Measurements from ENCODE around the gene RPL37A.

The RPL37A gene

GRCh38 chr2:216490061-216490460 lies 8.6 kb upstream of the RPL37A start:
- DNase-seq, result peak; percentile 30 to 47

GRCh38 chr2:216491793-216492596 lies 6.6 kb upstream of the RPL37A start:
- DNase-seq, result peak; percentile 31 to 35

DNA sequence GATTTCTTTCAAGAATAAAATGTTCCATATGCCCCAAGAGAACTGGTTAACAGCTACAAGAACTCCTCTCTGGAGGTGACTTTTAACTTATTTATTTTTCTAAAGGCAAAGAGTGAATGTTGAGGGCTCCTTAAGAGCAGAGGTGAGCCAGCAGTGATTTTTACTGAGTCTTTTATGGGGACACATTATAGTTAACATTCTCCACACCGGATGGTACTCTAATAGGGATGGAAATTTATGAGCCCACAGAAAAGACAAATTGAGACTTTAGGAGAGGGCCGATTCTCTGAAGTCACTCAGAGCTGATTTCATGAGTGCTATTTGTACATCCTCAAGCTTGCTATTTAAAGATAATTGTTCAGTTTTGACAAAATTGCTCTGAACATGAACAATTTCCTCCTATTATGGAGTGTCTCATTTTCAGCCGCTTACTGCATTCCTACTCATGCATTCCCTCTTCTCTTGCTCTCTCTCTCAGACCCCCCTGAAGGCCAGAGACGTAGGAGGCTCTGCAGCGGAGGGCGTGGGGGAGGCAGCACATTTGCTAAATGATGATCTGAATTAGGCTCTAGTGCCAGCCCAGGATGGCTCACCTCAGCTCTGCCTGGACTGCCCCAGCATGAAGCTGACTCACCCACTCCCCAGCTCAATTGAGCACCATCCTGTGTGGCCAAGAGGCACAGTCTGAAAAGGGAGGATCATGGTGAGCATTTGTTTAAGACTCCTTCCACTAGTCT lies 5.9 kb upstream of the RPL37A start:
- no peak for DNase-seq

DNA sequence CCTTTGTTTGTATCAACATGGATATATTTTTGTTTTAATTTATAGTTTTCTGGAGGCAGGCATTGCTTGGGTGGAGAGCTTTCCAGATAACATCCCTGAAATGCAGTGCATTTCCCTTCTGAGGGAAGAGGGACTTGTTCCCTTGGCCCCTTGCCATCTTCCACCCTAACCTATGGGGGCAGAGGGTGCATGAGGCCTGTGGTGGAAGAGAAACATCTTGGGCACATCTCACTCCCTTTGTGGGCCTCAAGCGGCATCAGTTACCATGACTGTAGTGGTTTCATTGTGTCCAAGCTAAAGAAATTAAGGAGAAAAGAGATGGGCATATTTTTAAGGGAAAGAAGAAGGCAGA lies 5.3 kb upstream of the RPL37A start:
- no peak for DNase-seq

- DNase-seq, result peak in 1 of 2 donors; percentile 33
Observed at GRCh38 chr2:216495656-216496055, 3.0 kb upstream of the RPL37A start.

DNA sequence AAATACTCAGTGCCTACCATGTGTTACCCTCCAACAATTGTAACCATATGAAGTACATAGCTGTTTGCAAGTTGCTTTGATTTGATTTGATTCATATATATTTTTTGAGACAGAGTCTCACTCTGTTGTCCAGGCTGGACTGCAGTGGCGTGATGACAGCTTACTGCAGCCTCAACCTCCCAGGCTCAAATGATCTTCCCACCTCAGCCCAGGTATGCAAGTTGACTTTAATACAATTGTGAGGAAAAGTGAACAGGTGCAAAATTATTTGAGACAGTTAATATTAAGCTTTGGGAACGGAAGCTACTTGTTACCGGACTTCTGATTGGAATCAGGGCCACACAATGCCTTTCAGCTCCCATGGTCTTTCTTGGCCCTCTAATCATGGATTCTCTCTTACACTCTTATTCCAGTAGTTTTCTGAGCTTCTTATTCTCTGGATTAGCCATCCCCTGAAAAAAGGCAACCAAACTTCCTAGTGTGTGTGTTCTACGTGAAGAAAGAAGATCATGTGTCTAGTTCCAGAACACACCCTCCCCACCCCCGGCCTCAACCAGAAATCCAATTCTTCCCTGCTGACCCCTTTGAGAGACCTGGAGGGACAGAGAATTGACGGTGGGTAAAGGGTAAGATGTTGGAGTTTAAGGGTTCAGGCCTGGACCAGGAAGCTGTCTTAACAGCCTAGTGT lies 1.1 kb upstream of the RPL37A start:
- DNase-seq, result no peak

- DNase-seq, result no peak
Observed at GRCh38 chr2:216498070-216498378, 620 bp upstream of the RPL37A start.

GRCh38 chr2:216499641-216500218 lies 1.1 kb downstream of the RPL37A start:
- no peak for DNase-seq

DNA sequence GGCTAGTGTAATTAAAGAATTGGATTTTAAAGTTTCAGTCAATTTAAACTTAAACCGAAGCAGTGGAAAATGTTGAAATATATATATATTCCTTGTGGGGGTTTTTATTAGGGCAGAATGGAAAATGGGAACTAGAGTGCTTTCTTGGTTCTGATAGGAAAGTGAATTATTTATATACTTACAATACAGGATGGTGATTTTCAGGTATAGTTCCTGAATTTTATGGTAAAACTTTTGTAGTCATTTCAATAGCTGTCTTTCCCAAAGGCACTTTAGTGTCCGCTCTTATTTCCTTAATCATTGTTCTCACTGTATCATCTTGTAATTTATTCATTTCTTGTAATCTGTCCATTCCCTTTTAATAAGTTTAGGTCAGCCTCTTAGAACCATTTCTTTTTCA lies 1.9 kb downstream of the RPL37A start:
- no peak for DNase-seq

DNA sequence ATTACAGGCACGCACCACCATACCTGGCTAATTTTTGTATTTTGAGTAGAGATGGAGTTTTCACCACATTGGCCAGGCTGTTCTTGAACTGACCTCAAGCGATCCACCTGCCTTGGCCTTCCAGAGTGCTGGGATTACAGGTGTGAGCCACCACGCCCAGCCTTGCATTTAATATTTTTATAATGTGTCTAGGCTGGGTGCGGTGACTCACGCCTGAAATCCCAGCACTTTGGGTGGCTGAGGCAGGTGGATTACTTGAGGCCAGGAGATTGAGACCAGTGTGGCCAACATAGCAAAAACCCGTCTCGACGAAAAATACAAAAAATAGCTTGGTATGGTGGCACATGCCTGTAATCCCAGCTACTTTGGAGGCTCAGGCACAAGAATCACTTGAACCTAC lies 3.2 kb downstream of the RPL37A start:
- DNase-seq, result no peak

DNA sequence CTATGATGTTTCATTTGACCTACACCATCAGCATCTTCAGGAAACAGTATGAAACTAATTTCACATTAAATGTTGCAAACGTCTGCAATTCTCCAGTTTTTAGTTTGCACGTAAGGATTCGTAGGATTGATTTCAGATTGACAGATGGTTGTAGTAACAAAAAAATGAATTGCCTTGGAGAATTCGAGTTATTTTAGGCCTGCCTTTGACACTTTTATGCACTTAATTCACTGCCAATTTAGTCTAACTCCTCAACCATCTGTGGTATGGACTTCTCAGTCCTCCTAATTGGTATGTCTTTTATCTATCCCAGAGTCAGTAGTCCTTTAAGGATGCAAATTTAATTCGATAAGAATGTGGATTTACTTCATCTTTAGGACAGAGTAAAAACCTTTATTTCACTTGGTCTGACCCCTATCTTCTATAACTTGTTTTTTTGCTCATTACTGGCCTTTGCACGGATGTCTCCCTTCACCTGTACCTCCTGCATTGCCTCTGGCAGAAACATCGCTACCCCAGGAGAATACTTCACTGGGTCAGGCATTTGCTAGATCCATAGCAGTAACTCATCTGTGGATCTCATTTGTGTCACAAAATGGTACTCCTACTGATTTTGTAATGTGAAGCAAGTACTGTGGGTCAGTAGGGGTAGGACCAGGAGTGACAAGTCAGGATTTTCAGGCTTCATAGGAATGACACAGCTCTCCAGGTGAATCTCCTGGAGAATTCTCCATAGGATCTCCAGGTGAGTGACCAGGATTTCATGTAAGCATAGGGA lies 3.9 kb downstream of the RPL37A start:
- no peak for DNase-seq

- DNase-seq, result no peak
Observed at GRCh38 chr2:216503159-216503629, 4.5 kb downstream of the RPL37A start.

GRCh38 chr2:216503697-216504375 lies 5.2 kb downstream of the RPL37A start:
- no peak for DNase-seq

GRCh38 chr2:216504376-216504762 lies 5.7 kb downstream of the RPL37A start:
- DNase-seq, result no peak

- no peak for DNase-seq
Observed at GRCh38 chr2:216505133-216506106, 6.8 kb downstream of the RPL37A start.

DNA sequence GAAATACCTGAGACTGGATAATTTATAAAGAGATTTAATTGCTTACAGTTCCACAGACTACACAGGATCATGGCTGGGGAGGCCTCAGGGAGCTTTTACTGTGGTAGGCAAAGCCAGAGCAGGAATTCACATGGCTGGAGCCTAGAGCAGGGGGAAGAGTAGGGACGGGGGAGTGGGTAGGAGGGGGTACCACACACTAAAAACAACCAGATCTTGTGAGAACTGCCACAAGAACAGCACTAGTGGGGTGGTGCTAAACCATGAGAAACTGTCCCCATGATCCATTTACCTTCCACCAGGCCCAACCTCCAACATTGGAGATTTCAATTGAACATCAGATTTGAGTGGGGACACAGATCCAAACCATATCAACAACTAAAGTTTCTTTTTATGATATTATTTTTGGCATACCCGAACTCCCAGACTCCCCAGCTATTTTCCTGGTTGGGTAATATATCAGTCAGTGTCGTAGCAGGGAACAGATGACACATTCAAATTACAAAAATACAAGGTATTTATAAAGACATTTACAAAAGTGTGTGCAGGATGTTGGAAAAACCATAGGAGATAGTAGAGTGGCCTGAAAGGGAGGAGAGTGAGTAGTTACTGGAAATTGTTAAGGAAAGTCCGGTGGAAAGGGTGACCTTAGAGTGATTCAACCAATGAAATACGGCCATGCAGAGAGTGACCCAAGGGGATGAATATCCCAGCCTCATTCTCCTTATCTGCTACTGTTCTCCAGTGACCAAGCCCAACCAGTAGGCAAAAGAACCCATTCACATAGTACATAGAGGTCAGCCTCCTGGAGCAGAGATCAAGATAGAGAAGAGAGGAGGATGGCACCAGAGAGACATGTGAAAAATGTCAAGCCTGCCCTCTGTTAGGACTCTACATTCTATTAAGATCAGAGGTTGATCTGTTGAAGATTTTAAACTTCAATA lies 8.8 kb downstream of the RPL37A start:
- no peak for DNase-seq

DNA sequence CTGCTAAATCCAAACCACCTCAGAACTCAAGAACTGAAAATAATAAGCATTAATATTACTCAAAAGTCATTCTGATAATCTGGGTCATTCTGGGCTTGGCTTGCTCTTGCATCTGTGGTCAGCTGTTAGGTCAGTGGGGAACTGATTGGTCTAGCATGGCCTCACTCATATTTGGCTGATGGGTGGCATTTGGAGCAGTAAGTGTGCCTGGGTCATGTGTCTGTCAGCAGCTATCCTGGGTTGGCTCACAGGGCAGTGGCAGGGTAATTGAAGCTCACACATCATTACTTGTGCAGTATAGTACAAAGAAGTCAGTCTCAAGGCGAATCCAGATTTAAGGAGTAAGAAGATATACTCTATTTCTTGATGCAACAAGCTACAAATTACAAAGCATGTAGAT lies 9.6 kb downstream of the RPL37A start:
- DNase-seq, result no peak

DNA sequence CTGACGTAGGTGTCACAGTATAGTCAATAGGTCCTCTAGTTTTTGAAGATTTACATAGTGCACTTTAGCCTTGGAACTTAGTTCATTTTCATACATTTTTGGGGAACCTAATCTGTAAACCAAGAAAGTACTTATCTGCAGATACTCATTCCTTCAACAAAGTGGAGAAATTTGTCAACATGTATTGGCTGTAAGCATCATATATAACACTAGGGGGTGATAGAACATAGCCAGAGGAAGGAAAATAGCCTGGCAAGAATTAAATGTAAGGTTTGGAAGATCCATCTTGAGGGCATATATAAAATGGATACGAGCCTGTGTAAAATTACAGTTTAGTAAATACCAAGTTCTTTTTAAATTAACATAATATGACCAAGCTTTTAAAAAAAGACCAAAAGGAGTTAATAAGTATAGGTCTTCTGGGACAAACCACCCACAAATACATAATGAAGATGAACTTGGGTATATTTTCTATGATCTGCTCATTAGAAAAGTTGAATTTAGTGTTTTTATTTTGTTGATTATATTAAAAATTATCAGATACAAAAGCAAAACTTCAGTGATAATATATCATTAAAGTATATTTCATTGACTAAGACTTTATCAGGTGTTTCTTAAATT lies 18.2 kb downstream of the RPL37A start:
- peak in 1 of 2 donors; percentile 51 for DNase-seq
